KOPT-K1 (cell line): ENCODE data around the gene SELENOK.
"Not testable (repeated sequence)": the region's sequence is repeated elsewhere in the genome, so short reads cannot be mapped to it uniquely, and the experiment has no call there.

Source experiments
- H3K27ac ChIP-seq: fragments of 200-600 bp; sonication (generic); 2 replicates; pipeline ENCODE4 v1.5.1; 2016; ENCODE audit warnings: antibody characterized with exemption, mild to moderate bottlenecking, low read depth, low read length; ENCODE audit not compliant: poor library complexity, severe bottlenecking
- H3K36me3 ChIP-seq: fragments of 200-600 bp; sonication (generic); 2 replicates; pipeline ENCODE4 v1.5.1; 2017; ENCODE audit warnings: antibody characterized with exemption, mild to moderate bottlenecking, low read length, moderate library complexity; ENCODE audit not compliant: insufficient read depth
- H3K9me3 ChIP-seq: fragments of 200-600 bp; sonication (generic); 2 replicates; pipeline ENCODE4 v1.5.1; 2017; ENCODE audit warnings: antibody characterized with exemption, low read length, mild to moderate bottlenecking; ENCODE audit not compliant: insufficient read depth, poor library complexity, severe bottlenecking

The SELENOK gene

DNA sequence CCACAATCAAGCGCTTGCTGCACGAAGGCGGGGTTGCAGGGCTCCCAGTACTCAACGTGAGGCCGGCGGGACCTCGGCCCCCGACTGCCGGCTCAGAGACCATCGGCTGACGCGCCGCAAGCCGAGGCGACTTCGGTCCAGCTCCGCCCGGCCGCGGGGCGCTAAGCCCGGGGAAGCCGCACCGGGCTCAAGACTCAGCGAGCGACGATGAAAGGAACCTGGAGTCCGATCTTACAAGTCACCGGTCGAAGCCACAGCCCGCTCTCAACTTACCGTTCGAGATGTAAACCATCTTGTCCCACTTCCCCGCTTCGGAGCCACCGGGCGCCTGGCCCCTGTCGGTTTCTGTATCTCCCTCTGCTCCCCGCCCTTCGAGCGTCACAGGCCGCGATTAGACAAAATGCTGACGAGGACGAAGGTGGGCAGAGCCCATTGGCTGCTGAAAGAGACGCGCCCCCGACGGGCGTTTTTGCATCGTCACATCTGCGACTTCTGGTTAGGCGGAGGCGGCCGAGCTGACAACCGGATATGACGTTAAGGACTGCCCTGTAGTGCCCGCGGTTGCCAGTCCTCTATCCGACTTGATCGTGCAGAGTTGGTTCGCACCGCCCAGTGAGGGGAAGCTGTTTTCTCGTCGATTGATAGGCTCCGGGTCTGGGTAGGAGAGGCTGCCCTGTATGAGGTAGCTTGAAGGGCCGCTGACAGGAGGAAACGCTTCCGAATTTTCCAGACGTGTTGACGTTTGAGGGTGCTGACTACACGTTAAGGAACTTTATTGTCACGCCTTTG, at the start of gene SELENOK:
SELENOK (minus strand) TSS at position 363 of the 789 bp plus-strand sequence.
- Histone ChIP-seq H3K9me3 (no peaks in the 10 kb centered on the region), H3K27ac (peak within 1 kb of the TSS; percentile 59), H3K36me3 (peaks cover 12% of the 10 kb centered on the region)

DNA sequence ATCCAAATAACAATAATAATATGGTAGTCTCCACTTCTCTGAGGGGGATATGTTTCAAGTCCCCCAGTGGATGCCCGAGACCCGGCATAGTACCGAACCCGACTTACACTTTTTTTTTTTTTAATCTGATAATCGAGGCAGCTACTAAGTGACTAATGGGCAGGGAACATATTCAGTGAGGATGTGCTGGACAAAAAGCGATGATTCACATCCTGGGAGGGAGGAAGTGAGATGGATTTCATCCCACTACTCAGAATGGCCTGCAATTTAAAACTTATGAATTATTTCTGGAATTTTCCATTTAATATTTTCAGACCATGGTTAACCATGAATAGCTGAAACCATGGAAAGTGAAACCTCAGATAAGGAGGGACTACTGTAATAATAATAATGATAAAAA, 49.5 kb upstream of the SELENOK start:
- no peak overlapping the region for H3K27ac ChIP-seq
- H3K9me3 ChIP-seq = peaks cover 6% of the 10 kb centered on the region
- no peaks in the 10 kb centered on the region for H3K36me3 ChIP-seq

- Histone ChIP-seq H3K27ac (no peak overlapping the region), H3K9me3 (peaks cover 4% of the 10 kb centered on the region), H3K36me3 (no peaks in the 10 kb centered on the region)
Measured at GRCh38 chr3:53940623-53941022, 49.0 kb upstream of the SELENOK start.

GRCh38 chr3:53939813-53940212, 48.2 kb upstream of the SELENOK start:
- no peaks in the 10 kb centered on the region for H3K36me3 ChIP-seq

GRCh38 chr3:53939086-53939582, 47.5 kb upstream of the SELENOK start:
- Histone ChIP-seq H3K36me3 (no peaks in the 10 kb centered on the region), H3K9me3 (peaks cover 10% of the 10 kb centered on the region), H3K27ac (no peak overlapping the region)

More at GRCh38 chr3:53939813-53940212, 48.2 kb upstream of the SELENOK start:
- Histone ChIP-seq H3K27ac (no peak overlapping the region), H3K9me3 (peaks cover 10% of the 10 kb centered on the region)

DNA sequence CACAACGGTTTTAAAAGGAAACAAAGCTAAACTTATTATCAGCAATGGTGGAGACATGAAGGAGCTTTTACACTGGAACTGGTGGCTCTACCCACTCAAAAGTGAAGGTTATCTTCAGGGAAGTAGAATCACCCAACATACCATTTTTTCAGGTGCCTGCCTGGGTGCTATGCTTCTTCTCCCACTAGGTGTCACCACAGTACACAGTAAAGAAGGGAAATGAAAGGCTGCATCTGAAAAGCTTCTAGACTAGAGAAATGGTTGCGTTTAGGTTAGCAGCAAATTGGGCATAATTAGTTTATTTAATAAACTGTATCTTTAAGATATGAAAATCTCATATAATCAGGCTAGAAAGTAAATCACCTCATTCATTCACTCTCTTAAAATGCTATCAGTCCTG, 47.0 kb upstream of the SELENOK start:
- Histone ChIP-seq H3K9me3 (peaks cover 10% of the 10 kb centered on the region), H3K27ac (no peak overlapping the region), H3K36me3 (no peaks in the 10 kb centered on the region)

DNA sequence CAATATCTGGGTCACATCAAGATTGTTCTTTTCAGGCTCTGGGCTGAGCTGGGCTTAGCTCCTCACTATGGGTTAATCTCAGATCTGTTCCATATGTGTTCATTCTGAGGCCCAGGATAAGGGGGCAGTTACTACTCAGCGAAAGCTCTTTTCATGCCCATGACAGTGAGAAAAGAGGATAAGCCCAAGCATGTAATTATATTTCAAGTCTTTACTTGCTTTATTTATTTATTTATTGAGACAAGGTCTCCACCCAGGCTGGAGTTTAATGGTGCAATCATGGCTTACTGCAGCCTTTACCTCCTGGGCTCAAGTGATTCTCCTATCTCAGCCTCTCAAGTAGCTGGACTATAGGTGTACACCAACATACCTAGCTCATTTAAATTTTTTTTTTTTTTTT, 44.7 kb upstream of the SELENOK start:
- no peak overlapping the region for H3K27ac ChIP-seq
- H3K9me3 ChIP-seq = peaks cover 10% of the 10 kb centered on the region
- no peaks in the 10 kb centered on the region for H3K36me3 ChIP-seq

GRCh38 chr3:53935283-53935901, 43.7 kb upstream of the SELENOK start:
- H3K36me3 ChIP-seq = no peaks in the 10 kb centered on the region
- H3K27ac ChIP-seq = no peak overlapping the region
- peaks cover 10% of the 10 kb centered on the region for H3K9me3 ChIP-seq

- not testable (repeated sequence) for H3K9me3 ChIP-seq, H3K27ac ChIP-seq, H3K36me3 ChIP-seq
Measured at GRCh38 chr3:53927208-53927872, 35.7 kb upstream of the SELENOK start.

DNA sequence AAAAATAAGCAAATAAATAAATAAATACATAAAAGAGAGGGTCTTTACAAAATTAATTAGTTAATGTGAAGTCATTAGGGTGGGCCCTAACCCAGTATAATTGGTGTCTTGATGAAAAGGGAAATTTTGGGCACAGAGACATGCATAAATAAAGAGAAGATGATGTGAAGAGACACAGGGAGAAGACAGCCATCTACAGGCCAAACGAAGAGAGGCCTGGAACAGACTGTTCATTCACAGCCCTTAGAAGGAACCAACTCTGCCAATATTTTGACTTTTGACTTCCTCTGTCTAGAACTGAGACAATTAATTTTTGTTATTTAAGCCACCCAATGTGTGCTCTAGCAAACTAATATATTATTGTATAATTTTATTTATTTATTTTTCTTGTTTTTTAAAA, 29.6 kb upstream of the SELENOK start:
- Histone ChIP-seq H3K9me3 (no peaks in the 10 kb centered on the region), H3K36me3 (no peaks in the 10 kb centered on the region), H3K27ac (no peak overlapping the region)

- H3K27ac ChIP-seq = no peak overlapping the region
- H3K9me3 ChIP-seq = no peaks in the 10 kb centered on the region
- H3K36me3 ChIP-seq = no peaks in the 10 kb centered on the region
Measured at GRCh38 chr3:53919741-53920140, 28.1 kb upstream of the SELENOK start.

- Histone ChIP-seq H3K27ac (no peak overlapping the region), H3K9me3 (peaks cover 3% of the 10 kb centered on the region), H3K36me3 (no peaks in the 10 kb centered on the region)
Measured at GRCh38 chr3:53913401-53913800, 21.7 kb upstream of the SELENOK start.

- H3K36me3 ChIP-seq = no peaks in the 10 kb centered on the region
Measured at GRCh38 chr3:53902711-53903110, 11.1 kb upstream of the SELENOK start.

DNA sequence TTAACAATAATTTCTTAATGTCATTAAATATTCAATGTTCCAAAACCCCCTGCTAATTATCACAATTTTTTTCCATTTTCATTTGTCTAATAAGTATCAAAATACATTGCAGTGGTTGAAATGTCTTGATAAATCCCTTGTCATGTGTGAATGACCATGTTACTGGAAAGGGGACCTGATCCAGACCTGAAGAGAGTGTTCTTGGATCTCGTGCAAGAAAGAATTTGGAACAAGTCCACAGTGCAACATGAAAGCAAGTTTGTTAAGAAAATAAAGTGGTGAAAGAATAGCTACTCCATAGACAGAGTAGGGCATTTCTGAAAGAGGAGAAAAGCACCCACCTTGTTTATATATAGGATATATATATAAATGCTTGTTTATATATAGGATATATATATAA, 10.4 kb upstream of the SELENOK start:
- Histone ChIP-seq H3K36me3 (no peaks in the 10 kb centered on the region), H3K9me3 (peaks cover 21% of the 10 kb centered on the region), H3K27ac (no peak overlapping the region)

More at GRCh38 chr3:53902711-53903110, 11.1 kb upstream of the SELENOK start:
- Histone ChIP-seq H3K9me3 (peaks cover 15% of the 10 kb centered on the region), H3K27ac (no peak overlapping the region)

- Histone ChIP-seq H3K36me3 (no peaks in the 10 kb centered on the region), H3K27ac (no peak overlapping the region)
Measured at GRCh38 chr3:53900666-53901331, 9.1 kb upstream of the SELENOK start.

More at GRCh38 chr3:53900666-53901331, 9.1 kb upstream of the SELENOK start:
- H3K9me3 ChIP-seq = peaks cover 19% of the 10 kb centered on the region
